Mesenchymal stem cell (in vitro differentiated cells and primary cell): Measurements from ENCODE around the gene FADS2. TPM values are rescaled to one million over a fixed set of nuclear protein-coding genes. Genes with fewer than 3 reads are reported as not detected.

ENCODE experiments used
- DNase-seq: peaks from one replicate; pipeline ENCODE4 v3.0.0-alpha.2; 2013
- H2AFZ ChIP-seq: one replicate; pipeline ENCODE4 v1.6.1; 2013; ENCODE audit warnings: low read depth, mild to moderate bottlenecking, control low read depth, inconsistent platforms, low read length, moderate library complexity
- H2AK5ac ChIP-seq: 2 replicates; pipeline ENCODE4 v1.6.1; 2013; ENCODE audit warnings: low read length, moderate library complexity, mild to moderate bottlenecking, inconsistent platforms; ENCODE audit not compliant: severe bottlenecking
- H2BK120ac ChIP-seq: one replicate; pipeline ENCODE4 v1.6.1; 2013; ENCODE audit warnings: low read depth, mild to moderate bottlenecking, inconsistent platforms, low read length, moderate library complexity
- H2BK12ac ChIP-seq, 2 experiments: one replicate each; pipeline ENCODE4 v1.6.1; 2013; ENCODE audit warnings: inconsistent platforms in 2 of 2, low read length in 2 of 2, mild to moderate bottlenecking in 2 of 2, moderate library complexity in 2 of 2, control low read depth in 1 of 2
- H2BK15ac ChIP-seq: one replicate; pipeline ENCODE4 v1.6.1; 2013; ENCODE audit warnings: mild to moderate bottlenecking, low read depth, inconsistent platforms; ENCODE audit not compliant: poor library complexity, severe bottlenecking
- H2BK5ac ChIP-seq: 2 replicates; pipeline ENCODE4 v1.6.1; 2013; ENCODE audit warnings: low read depth, mild to moderate bottlenecking, low read length, control low read depth, inconsistent platforms; ENCODE audit not compliant: poor library complexity, severe bottlenecking
- H3K14ac ChIP-seq, 2 experiments: one replicate each; pipeline ENCODE4 v1.6.1; 2013; ENCODE audit warnings: inconsistent platforms in 2 of 2, low read length in 2 of 2, control low read depth in 1 of 2, mild to moderate bottlenecking in 1 of 2, moderate library complexity in 1 of 2
- H3K18ac ChIP-seq, 2 experiments: one replicate each; pipeline ENCODE4 v1.6.1; 2013; ENCODE audit warnings: inconsistent platforms in 2 of 2, low read length in 2 of 2, control low read depth in 1 of 2, low read depth in 1 of 2, mild to moderate bottlenecking in 1 of 2
- H3K23ac ChIP-seq, 2 experiments: one replicate each; pipeline ENCODE4 v1.6.1; 2013; ENCODE audit warnings: inconsistent platforms in 2 of 2, low read length in 2 of 2, mild to moderate bottlenecking in 2 of 2, moderate library complexity in 2 of 2, control low read depth in 1 of 2
- H3K27ac ChIP-seq: 2 replicates; pipeline ENCODE4 v1.5.1; 2013; ENCODE audit warnings: mild to moderate bottlenecking, moderate library complexity, low read length, control low read depth, inconsistent platforms; ENCODE audit not compliant: poor library complexity, severe bottlenecking
- H3K27me3 ChIP-seq, 2 experiments: 2 replicates each; pipeline versions ENCODE4 v1.6.1 to v1.7.0; 2013; ENCODE audit warnings: low read length in 2 of 2, mild to moderate bottlenecking in 2 of 2, moderate library complexity in 2 of 2, control low read depth in 1 of 2, inconsistent platforms in 1 of 2; ENCODE audit not compliant: control insufficient read depth in 1 of 2, insufficient read depth in 1 of 2
- H3K36me3 ChIP-seq, 2 experiments: 2 replicates each; pipeline versions ENCODE4 v1.6.1 to v1.7.0; 2013; ENCODE audit warnings: low read length in 2 of 2, control low read depth in 1 of 2, inconsistent platforms in 1 of 2, low read depth in 1 of 2, mild to moderate bottlenecking in 1 of 2; ENCODE audit not compliant: insufficient read depth in 2 of 2, control insufficient read depth in 1 of 2
- H3K4ac ChIP-seq, 2 experiments: one replicate each; pipeline ENCODE4 v1.6.1; 2013; ENCODE audit warnings: inconsistent platforms in 2 of 2, low read length in 2 of 2, mild to moderate bottlenecking in 2 of 2, moderate library complexity in 2 of 2, control low read depth in 1 of 2, low read depth in 1 of 2
- H3K4me1 ChIP-seq: 2 replicates; pipeline ENCODE4 v1.6.1; 2013; ENCODE audit warnings: low read depth, low read length, control low read depth; ENCODE audit not compliant: control insufficient read depth, insufficient read depth
- H3K4me2 ChIP-seq: 2 replicates; pipeline ENCODE4 v1.6.1; 2013; ENCODE audit warnings: low read length, mild to moderate bottlenecking, inconsistent platforms; ENCODE audit not compliant: poor library complexity, severe bottlenecking
- H3K4me3 ChIP-seq, 2 experiments: 2 replicates each; pipeline versions ENCODE4 v1.5.1 to v1.7.0; 2013; ENCODE audit warnings: low read length in 2 of 2, mild to moderate bottlenecking in 2 of 2, control low read depth in 1 of 2, low read depth in 1 of 2; ENCODE audit not compliant: insufficient read depth in 1 of 2
- H3K79me1 ChIP-seq: replicated peaks from 2 replicates; pipeline ENCODE4 v1.6.1; 2013; ENCODE audit warnings: mild to moderate bottlenecking, control low read depth, low read length, inconsistent platforms; ENCODE audit not compliant: poor library complexity, severe bottlenecking
- H3K9ac ChIP-seq: 2 replicates; pipeline ENCODE4 v1.7.0; 2013; ENCODE audit warnings: mild to moderate bottlenecking, low read length, moderate library complexity
- H3K9me3 ChIP-seq: 2 replicates; pipeline ENCODE4 v1.7.0; 2013; ENCODE audit warnings: mild to moderate bottlenecking, low read length; ENCODE audit not compliant: control insufficient read depth
- H4K8ac ChIP-seq: one replicate; pipeline ENCODE4 v1.6.1; 2013; ENCODE audit warnings: inconsistent platforms, mild to moderate bottlenecking, low read length, moderate library complexity
- H4K91ac ChIP-seq: one replicate; pipeline ENCODE4 v1.6.1; 2013; ENCODE audit warnings: mild to moderate bottlenecking, low read length, inconsistent platforms
- WGBS: methylation state at CpG from one replicate; pipeline ENCODE4 v1.1.7; 2013; ENCODE audit warnings: mixed read lengths; 5-methylcytosine and 5-hydroxymethylcytosine counted together
- small RNA-seq: library from polyadenylated mRNA; stranded (forward); fragments of <200 nt; extraction: miRNeasy Mini kit (QIAGEN cat#:217004); gene quantifications from one replicate; pipeline ENCODE3, GENCODE V24; 2013; ENCODE audit warnings: low read depth

FADS2 gene

DNA sequence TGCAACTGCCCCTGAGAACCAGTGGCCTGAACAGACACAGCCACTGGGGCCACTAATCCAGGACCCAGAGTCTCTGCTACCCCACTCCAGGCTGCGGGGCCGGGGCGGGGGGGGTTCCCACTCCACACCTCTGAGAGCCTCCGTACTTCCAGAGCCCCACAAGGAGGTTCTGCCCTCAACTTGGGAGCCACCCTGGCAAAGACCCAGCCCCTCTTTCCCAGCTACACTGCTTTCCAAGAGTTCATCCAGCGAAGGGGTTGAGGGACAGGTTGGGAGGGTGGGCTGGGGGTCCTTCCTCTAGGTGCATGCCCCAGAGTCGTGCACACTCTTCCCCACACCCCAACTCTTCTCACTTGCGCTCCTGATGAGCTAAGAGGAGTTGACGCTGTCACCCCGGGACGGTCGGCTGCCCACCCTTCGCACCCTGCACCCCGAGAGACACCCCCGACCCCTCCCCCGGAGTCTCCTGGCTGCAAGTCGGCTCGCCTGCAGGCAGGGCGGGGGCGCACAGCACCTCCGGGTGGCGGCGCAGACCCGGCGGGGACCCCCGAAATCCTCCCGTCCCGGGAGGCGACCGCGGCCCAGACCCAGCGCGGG is 88.7 kb downstream of the FADS2 start:
- H3K4me1 ChIP-seq, result peaks cover 25% of the 10 kb centered on the region
- H3K79me1 ChIP-seq, result no peaks in the 10 kb centered on the region
- peak overlapping the region in 1 of 2 experiments; percentile 69 for H3K14ac ChIP-seq
- peak overlapping the region in 1 of 2 experiments; percentile 74 for H2BK12ac ChIP-seq
- H3K4ac ChIP-seq, result no peak overlapping the region
- peak overlapping the region in 1 of 2 experiments; percentile 77 for H3K23ac ChIP-seq
- DNase-seq, result no peak
- H2AK5ac ChIP-seq, result no peak overlapping the region
- H3K9ac ChIP-seq, result peak overlapping the region; percentile 81
- H3K4me2 ChIP-seq, result peak overlapping the region; percentile 83
- no peak overlapping the region for H2BK5ac ChIP-seq
- H3K36me3 ChIP-seq, result no peaks in the 10 kb centered on the region
- H4K91ac ChIP-seq, result no peak overlapping the region
- peaks cover 0 to 52% of the 10 kb centered on the region in 2 experiments for H3K27me3 ChIP-seq
- H2BK120ac ChIP-seq, result peak overlapping the region; percentile 71
- H3K9me3 ChIP-seq, result no peaks in the 10 kb centered on the region
- no peak overlapping the region for H4K8ac ChIP-seq
- peak overlapping the region; percentile 100 for H2BK15ac ChIP-seq
- H2AFZ ChIP-seq, result peak overlapping the region; percentile 42
- WGBS, result 21% methylated on average over 14 of the region's 32 CpGs
- H3K4me3 ChIP-seq, result peak overlapping the region; percentile 62 to 83
- no peak overlapping the region for H3K27ac ChIP-seq
- H3K18ac ChIP-seq, result peak overlapping the region; percentile 16 to 93

Small RNA genes within 50 kb of the gene (small RNA-seq; reads per million reads assigned to genes)
- not detected for gene MIR6746
